H1 (cell line): Measurements from ENCODE around the gene ELOVL2. TPM values are rescaled to one million over a fixed set of nuclear protein-coding genes. Genes with fewer than 3 reads are reported as not detected.

Source experiments
- CTCF ChIA-PET: fragments of 300-600 bp; sonication (Branson Sonifier 250); formaldehyde crosslinking; loops from one replicate; lab custom pipeline; 2021; ENCODE audit not compliant: partially characterized antibody; lab: Charles Lee
- POLR2A ChIA-PET: fragments of 300-600 bp; sonication (Branson Sonifier 250); formaldehyde crosslinking; loops from one replicate; lab custom pipeline; 2021; ENCODE audit warnings: inconsistent platforms; ENCODE audit not compliant: partially characterized antibody; lab: Charles Lee
- DNase-seq, 2 experiments: peaks; one replicate each; pipeline versions ENCODE4 v3.0.0 to v3.0.0-alpha.2; 2010 to 2022; ENCODE audit warnings: low spot score in 2 of 2, low read depth in 1 of 2, mixed read lengths in 1 of 2
- FAIRE-seq: peaks from 2 replicates; lab custom pipeline; 2011; peaks lifted over from hg19 to GRCh38; lab: Jason Lieb, UNC
- H2AFZ ChIP-seq: 2 replicates; pipeline ENCODE4 v1.8.1; 2012; ENCODE audit warnings: low read length, inconsistent platforms
- H2AK5ac ChIP-seq: 2 replicates; pipeline ENCODE4 v1.6.1; 2013; ENCODE audit warnings: low read depth, low read length
- H2BK120ac ChIP-seq: replicated peaks from 2 replicates; pipeline ENCODE3; 2013; ENCODE audit warnings: low read depth, low read length, inconsistent platforms
- H2BK12ac ChIP-seq: 2 replicates; pipeline ENCODE4 v1.6.1; 2013; ENCODE audit warnings: low read depth, low read length
- H2BK15ac ChIP-seq: 2 replicates; pipeline ENCODE4 v1.6.1; 2013; ENCODE audit warnings: low read length
- H2BK20ac ChIP-seq: 2 replicates; pipeline ENCODE4 v1.6.1; 2013; ENCODE audit warnings: low read length
- H2BK5ac ChIP-seq: 2 replicates; pipeline ENCODE4 v1.6.1; 2013; ENCODE audit warnings: low read depth, low read length
- H3K14ac ChIP-seq: 2 replicates; pipeline ENCODE4 v1.6.1; 2013; ENCODE audit warnings: inconsistent platforms; ENCODE audit not compliant: insufficient read length
- H3K18ac ChIP-seq: 2 replicates; pipeline ENCODE4 v1.6.1; 2013; ENCODE audit warnings: low read length; ENCODE audit errors: extremely low read depth
- H3K23ac ChIP-seq: 2 replicates; pipeline ENCODE4 v1.6.1; 2013; ENCODE audit warnings: inconsistent platforms; ENCODE audit not compliant: insufficient read length
- H3K23me2 ChIP-seq: 2 replicates; pipeline ENCODE4 v1.6.1; 2013; ENCODE audit warnings: low read depth, low read length
- H3K27ac ChIP-seq: 2 replicates; pipeline ENCODE4 v1.6.1; 2011; ENCODE audit warnings: low read depth, low read length, inconsistent platforms
- H3K27me3 ChIP-seq, 4 experiments: replicated peaks in 1 of 4; 1 replicate in 1 of 4; 2 replicates in 3 of 4; pipeline versions ENCODE4 v1.6.1 to v1.8.1; 2011 to 2013; ENCODE audit warnings: low read length in 3 of 4, mild to moderate bottlenecking in 3 of 4, inconsistent platforms in 2 of 4, mixed read lengths in 2 of 4, moderate library complexity in 1 of 4; ENCODE audit not compliant: control insufficient read depth in 3 of 4, insufficient read depth in 3 of 4; ENCODE audit errors: extremely low read depth in 1 of 4
- H3K36me3 ChIP-seq, 4 experiments: 2 replicates each; pipeline versions ENCODE4 v1.6.1 to v1.8.1; 2011 to 2013; ENCODE audit warnings: mild to moderate bottlenecking in 4 of 4, low read length in 3 of 4, moderate library complexity in 2 of 4, control low read depth in 1 of 4, inconsistent platforms in 1 of 4; ENCODE audit not compliant: insufficient read depth in 4 of 4, control insufficient read depth in 2 of 4
- H3K4ac ChIP-seq: replicated peaks from 2 replicates; pipeline ENCODE3; 2013; ENCODE audit warnings: low read length, low read depth, mixed read lengths, inconsistent platforms; ENCODE audit not compliant: insufficient read length
- H3K4me1 ChIP-seq, 4 experiments: replicated peaks in 1 of 4; 1 replicate in 1 of 4; 2 replicates in 3 of 4; pipeline versions ENCODE4 v1.6.1 to v1.8.1; 2011 to 2013; ENCODE audit warnings: low read length in 3 of 4, inconsistent platforms in 2 of 4, mixed read lengths in 1 of 4; ENCODE audit not compliant: insufficient read depth in 4 of 4, control insufficient read depth in 3 of 4
- H3K4me2 ChIP-seq, 2 experiments: 2 replicates each; pipeline versions ENCODE4 v1.6.1 to v1.8.1; 2011 to 2013; ENCODE audit warnings: low read depth in 2 of 2, low read length in 2 of 2, control low read depth in 1 of 2, inconsistent platforms in 1 of 2, mild to moderate bottlenecking in 1 of 2; ENCODE audit not compliant: insufficient read depth in 1 of 2
- H3K4me3 ChIP-seq, 4 experiments: fragments of 200-600, 300-600 bp in 1 of 4; sonication (generic), shearing (Covaris generic), sonication (Bioruptor Twin) in 1 of 4; 2 replicates each; pipeline versions ENCODE4 v1.5.1 to v1.8.1; 2011 to 2016; ENCODE audit warnings: low read length in 4 of 4, low read depth in 3 of 4, control low read depth in 2 of 4, inconsistent platforms in 2 of 4, mild to moderate bottlenecking in 2 of 4, mixed read lengths in 1 of 4, moderate library complexity in 1 of 4; ENCODE audit not compliant: insufficient read depth in 2 of 4; ENCODE audit errors: extremely low read depth in 1 of 4
- H3K56ac ChIP-seq: replicated peaks from 2 replicates; pipeline ENCODE3; 2013; ENCODE audit warnings: low read depth, mild to moderate bottlenecking, mixed read lengths, low read length, inconsistent platforms; ENCODE audit not compliant: insufficient read length
- H3K79me1 ChIP-seq: 2 replicates; pipeline ENCODE4 v1.6.1; 2013; ENCODE audit warnings: low read depth, low read length, control low read depth
- H3K79me2 ChIP-seq, 2 experiments: 2 replicates each; pipeline versions ENCODE4 v1.6.1 to v1.8.1; 2012 to 2013; ENCODE audit warnings: low read length in 2 of 2, mild to moderate bottlenecking in 2 of 2, inconsistent platforms in 1 of 2; ENCODE audit not compliant: insufficient read depth in 2 of 2, control insufficient read depth in 1 of 2
- H3K9ac ChIP-seq, 4 experiments: replicated peaks in 1 of 4; 1 replicate in 1 of 4; 2 replicates in 3 of 4; pipeline versions ENCODE4 v1.6.1 to v1.8.1; 2011 to 2013; ENCODE audit warnings: low read depth in 3 of 4, low read length in 3 of 4, control low read depth in 2 of 4, mild to moderate bottlenecking in 2 of 4, moderate library complexity in 2 of 4, inconsistent platforms in 1 of 4; ENCODE audit errors: extremely low read depth in 1 of 4
- H3K9me3 ChIP-seq, 2 experiments: 2 replicates each; pipeline versions ENCODE4 v1.6.1 to v1.8.1; 2012 to 2013; ENCODE audit warnings: mild to moderate bottlenecking in 2 of 2, moderate library complexity in 2 of 2, control low read depth in 1 of 2, inconsistent platforms in 1 of 2, low read depth in 1 of 2, low read length in 1 of 2, mixed read lengths in 1 of 2; ENCODE audit not compliant: insufficient read depth in 2 of 2
- H4K20me1 ChIP-seq, 2 experiments: replicated peaks in 1 of 2; 2 replicates each; pipeline versions ENCODE3 to v1.8.1; 2011 to 2013; ENCODE audit warnings: inconsistent platforms in 2 of 2, low read length in 2 of 2, mild to moderate bottlenecking in 1 of 2; ENCODE audit not compliant: insufficient read depth in 2 of 2, control insufficient read depth in 1 of 2
- H4K5ac ChIP-seq: 2 replicates; pipeline ENCODE4 v1.6.1; 2013; ENCODE audit warnings: low read length, low read depth, mixed read lengths, inconsistent platforms; ENCODE audit not compliant: insufficient read length
- H4K8ac ChIP-seq: 2 replicates; pipeline ENCODE4 v1.8.0; 2013; ENCODE audit warnings: mild to moderate bottlenecking, moderate library complexity, low read length, inconsistent platforms; ENCODE audit not compliant: insufficient read depth; ENCODE audit errors: extremely low read depth
- H4K91ac ChIP-seq: replicated peaks from 2 replicates; pipeline ENCODE3; 2013; ENCODE audit warnings: low read length, mixed read lengths, inconsistent platforms; ENCODE audit not compliant: insufficient read length
- BRCA1 ChIP-seq: IDR thresholded peaks from 2 replicates; pipeline ENCODE4 v1.6.1; 2012; ENCODE audit warnings: low read depth, low read length, improper control_type of control experiment
- CEBPB ChIP-seq: IDR thresholded peaks from 2 replicates; pipeline ENCODE4 v1.6.1; 2012; ENCODE audit warnings: low read depth, low read length
- CHD1 ChIP-seq: IDR thresholded peaks from 2 replicates; pipeline ENCODE4 v1.6.1; 2012; ENCODE audit warnings: low read depth, low read length, improper control_type of control experiment
- CHD2 ChIP-seq: IDR thresholded peaks from 2 replicates; pipeline ENCODE4 v1.6.1; 2012; ENCODE audit warnings: low read length, improper control_type of control experiment
- CTBP2 ChIP-seq: IDR thresholded peaks from 2 replicates; pipeline ENCODE4 v1.7.0; 2011; ENCODE audit warnings: borderline replicate concordance, mild to moderate bottlenecking, moderate library complexity, mixed read lengths, low read length; ENCODE audit not compliant: insufficient read depth, insufficient read length
- JUN ChIP-seq: IDR thresholded peaks from 2 replicates; pipeline ENCODE4 v1.6.1; 2011; ENCODE audit warnings: low read depth, mild to moderate bottlenecking, improper control_type of control experiment, low read length
- KDM1A ChIP-seq: fragments of 200-600, 300-600 bp; sonication (generic); IDR thresholded peaks from 2 replicates; pipeline ENCODE4 v1.7.1; 2016; ENCODE audit warnings: mild to moderate bottlenecking, low read length, borderline replicate concordance
- RBBP5 ChIP-seq: IDR thresholded peaks from 2 replicates; pipeline ENCODE4 v1.7.1; 2012; ENCODE audit warnings: low read depth, mild to moderate bottlenecking, inconsistent platforms, low read length, moderate library complexity, borderline replicate concordance
- SP2 ChIP-seq: IDR thresholded peaks from 2 replicates; pipeline ENCODE4 v1.6.1; 2012; ENCODE audit warnings: mild to moderate bottlenecking, low read length, inconsistent platforms
- TAF1 ChIP-seq: IDR thresholded peaks from 2 replicates; pipeline ENCODE4 v1.6.1; 2011; ENCODE audit warnings: mild to moderate bottlenecking, low read depth, low read length
- WGBS, 2 experiments: shearing (Covaris generic) in 1 of 2; methylation state at CpG; one replicate each; pipeline versions ENCODE4 v1.1.6 to v1.1.7; 2013 to 2015; ENCODE audit warnings: low lambda C conversion rate in 2 of 2, mixed read lengths in 2 of 2, inconsistent platforms in 1 of 2, low coverage in 1 of 2, missing lambda C conversion rate in 1 of 2; ENCODE audit not compliant: insufficient replicate concordance in 2 of 2, insufficient coverage in 1 of 2, insufficient read length in 1 of 2; ENCODE audit errors: extremely low coverage in 1 of 2, missing lambda C conversion rate in 1 of 2; 5-methylcytosine and 5-hydroxymethylcytosine counted together
- polyA plus RNA-seq, 7 experiments: library from polyadenylated mRNA; depleted of rRNA in 3 of 7; stranded (reverse) in 5 of 7; unstranded in 2 of 7; fragments of >200 nt in 5 of 7; fragments of 200-250 nt in 2 of 7; gene quantifications; 1 replicate in 5 of 7; 2 replicates in 1 of 7; 4 replicates in 1 of 7; pipeline versions ENCODE4 v1.2.1 to v1.2.3, GENCODE V29; 2011 to 2013; ENCODE audit warnings: missing spikeins in 2 of 7, mixed read lengths in 2 of 7
- total RNA-seq: library from RNA; stranded (reverse); fragmentation: NEBNext Ultra II Directional; extraction: Animal tissue kit (Norgen Biotek cat#: 25700); gene quantifications from 2 replicates; pipeline ENCODE4 v1.2.1, GENCODE V29; 2021
- TF ChIP-seq, protein P1 (sequence below): IDR thresholded peaks from 2 replicates; pipeline ENCODE4 v1.6.1; 2012; ENCODE audit warnings: inconsistent platforms
- TF ChIP-seq, protein P2 (sequence below): IDR thresholded peaks from 2 replicates; pipeline ENCODE4 v1.6.1; 2011; ENCODE audit warnings: low read depth, mild to moderate bottlenecking, low read length; ENCODE audit not compliant: insufficient read depth
- TF ChIP-seq, protein P3 (sequence below): IDR thresholded peaks from 2 replicates; pipeline ENCODE4 v1.6.1; 2011; ENCODE audit warnings: low read length, improper control_type of control experiment

Gene ELOVL2
- total and polyA plus RNA-seq, 2 of the 8 experiments (the other 6 are each of a cell fraction or from before 2014, with no cell fraction given), result 0.42 to 0.89 TPM

DNA sequence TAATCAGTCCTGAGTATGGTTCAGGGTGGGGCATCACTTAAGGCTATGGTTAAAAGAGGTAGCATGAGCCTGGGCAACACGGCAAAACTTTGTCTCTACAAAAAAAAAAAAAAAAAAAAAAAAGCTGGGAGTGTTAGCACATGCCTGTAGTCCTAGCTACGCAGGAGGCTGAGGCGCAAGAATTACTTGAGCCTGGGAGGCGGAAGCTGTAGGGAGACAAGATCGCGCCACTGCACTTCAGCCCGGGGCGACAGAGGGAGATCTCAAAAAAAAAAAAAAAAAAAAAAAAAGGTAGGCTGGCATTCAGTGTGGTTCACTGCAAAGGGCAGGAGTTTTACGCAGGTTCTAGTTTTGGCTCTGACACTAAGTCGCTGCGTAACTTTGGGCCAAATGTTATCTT lies 15.1 kb downstream of the ELOVL2 start:
- no peak overlapping the region for H3K56ac ChIP-seq
- H2BK5ac ChIP-seq, result no peak overlapping the region
- peaks cover 0 to 6% (median 3%) of the 10 kb centered on the region in 4 experiments; a peak in 2 of 7 replicates for H3K4me1 ChIP-seq
- H4K5ac ChIP-seq, result no peak overlapping the region
- no peaks in the 10 kb centered on the region for H4K20me1 ChIP-seq
- no peaks in the 10 kb centered on the region for H3K23me2 ChIP-seq
- no peak overlapping the region for H3K18ac ChIP-seq
- no peak overlapping the region for H3K27ac ChIP-seq
- H4K91ac ChIP-seq, result no peak overlapping the region
- no peak overlapping the region for H2BK120ac ChIP-seq
- H3K4me3 ChIP-seq, result no peak overlapping the region
- no peak overlapping the region for H3K4me2 ChIP-seq
- no peaks in the 10 kb centered on the region for H3K79me2 ChIP-seq
- H2BK12ac ChIP-seq, result no peak overlapping the region
- no peak overlapping the region for H3K23ac ChIP-seq
- no peaks in the 10 kb centered on the region for H3K79me1 ChIP-seq
- H2BK20ac ChIP-seq, result no peak overlapping the region
- no peak for DNase-seq
- H3K36me3 ChIP-seq, result no peaks in the 10 kb centered on the region
- no peak overlapping the region for H3K4ac ChIP-seq
- H2AFZ ChIP-seq, result no peak overlapping the region
- H2AK5ac ChIP-seq, result no peak overlapping the region
- TF ChIP-seq JUN (no peak), SP2 (no peak), CHD2 (no peak), CTBP2 (no peak), BRCA1 (no peak), TAF1 (no peak), CHD1 (no peak), KDM1A (no peak), RBBP5 (no peak), CEBPB (no peak)
- TF ChIP-seq, protein P1, sequence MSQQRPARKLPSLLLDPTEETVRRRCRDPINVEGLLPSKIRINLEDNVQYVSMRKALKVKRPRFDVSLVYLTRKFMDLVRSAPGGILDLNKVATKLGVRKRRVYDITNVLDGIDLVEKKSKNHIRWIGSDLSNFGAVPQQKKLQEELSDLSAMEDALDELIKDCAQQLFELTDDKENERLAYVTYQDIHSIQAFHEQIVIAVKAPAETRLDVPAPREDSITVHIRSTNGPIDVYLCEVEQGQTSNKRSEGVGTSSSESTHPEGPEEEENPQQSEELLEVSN, result no peak
- TF ChIP-seq, protein P2, sequence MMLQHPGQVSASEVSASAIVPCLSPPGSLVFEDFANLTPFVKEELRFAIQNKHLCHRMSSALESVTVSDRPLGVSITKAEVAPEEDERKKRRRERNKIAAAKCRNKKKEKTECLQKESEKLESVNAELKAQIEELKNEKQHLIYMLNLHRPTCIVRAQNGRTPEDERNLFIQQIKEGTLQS, result no peak
- TF ChIP-seq, protein P3, sequence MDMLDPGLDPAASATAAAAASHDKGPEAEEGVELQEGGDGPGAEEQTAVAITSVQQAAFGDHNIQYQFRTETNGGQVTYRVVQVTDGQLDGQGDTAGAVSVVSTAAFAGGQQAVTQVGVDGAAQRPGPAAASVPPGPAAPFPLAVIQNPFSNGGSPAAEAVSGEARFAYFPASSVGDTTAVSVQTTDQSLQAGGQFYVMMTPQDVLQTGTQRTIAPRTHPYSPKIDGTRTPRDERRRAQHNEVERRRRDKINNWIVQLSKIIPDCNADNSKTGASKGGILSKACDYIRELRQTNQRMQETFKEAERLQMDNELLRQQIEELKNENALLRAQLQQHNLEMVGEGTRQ, result no peak
- H3K14ac ChIP-seq, result no peak overlapping the region
- H2BK15ac ChIP-seq, result no peak overlapping the region
- H3K9me3 ChIP-seq, result no peaks in the 10 kb centered on the region
- FAIRE-seq, result no peak
- CTCF ChIA-PET, result interaction anchor here (0.8 to 3.7 kb wide), 3 partner anchors 10 to 69 kb away, joined by 3 to 24 read pairs (median 3); no protein-coding TSS in a partner anchor
- 100% methylated on average over 4 of the region's 11 CpGs; no CpG with 5 or more reads in 1 of the 2 experiments for WGBS, 2 experiments
- POLR2A ChIA-PET, result no interaction called here
- no peaks in the 10 kb centered on the region for H3K27me3 ChIP-seq
- H4K8ac ChIP-seq, result no peak overlapping the region
- no peak overlapping the region for H3K9ac ChIP-seq
